CD14-positive monocyte (primary cell): ENCODE measurements around the gene EMD. TPM values are rescaled to one million over a fixed set of nuclear protein-coding genes. Genes with fewer than 3 reads are reported as not detected.

Experiments used
- DNase-seq, 3 donors: peaks; one replicate each; pipeline ENCODE4 v3.0.0-alpha.2; 2011 to 2022
- H2AFZ ChIP-seq: 2 replicates; pipeline ENCODE4 v1.6.0; 2012; ENCODE audit warnings: mild to moderate bottlenecking, low read depth, low read length, inconsistent platforms; ENCODE audit not compliant: insufficient read depth, poor library complexity, severe bottlenecking
- H3K27ac ChIP-seq, 2 donors: 1 replicate in 1 of 2; 2 replicates in 1 of 2; pipeline ENCODE4 v1.5.1; 2012 to 2013; ENCODE audit warnings: low read length in 2 of 2, control low read depth in 1 of 2, inconsistent platforms in 1 of 2, low read depth in 1 of 2, mild to moderate bottlenecking in 1 of 2
- H3K27me3 ChIP-seq, 2 donors: one replicate each; pipeline versions ENCODE4 v1.6.0 to v1.6.1; 2011 to 2013; ENCODE audit warnings: low read length in 2 of 2; ENCODE audit not compliant: control insufficient read depth in 2 of 2, insufficient read depth in 2 of 2
- H3K36me3 ChIP-seq, 2 donors: replicated peaks in 1 of 2; 1 replicate in 1 of 2; 2 replicates in 1 of 2; pipeline versions ENCODE4 v1.5.1 to v1.6.1; 2012 to 2013; ENCODE audit warnings: low read length in 2 of 2, control low read depth in 1 of 2, inconsistent platforms in 1 of 2, mild to moderate bottlenecking in 1 of 2; ENCODE audit not compliant: insufficient read depth in 2 of 2, control insufficient read depth in 1 of 2
- H3K4me1 ChIP-seq, 2 donors: 1 replicate in 1 of 2; 2 replicates in 1 of 2; pipeline versions ENCODE4 v1.5.1 to v1.6.1; 2012 to 2013; ENCODE audit warnings: low read length in 2 of 2, control low read depth in 1 of 2, inconsistent platforms in 1 of 2, mild to moderate bottlenecking in 1 of 2, moderate library complexity in 1 of 2; ENCODE audit not compliant: insufficient read depth in 2 of 2, control insufficient read depth in 1 of 2
- H3K4me2 ChIP-seq: replicated peaks from 2 replicates; pipeline ENCODE3; 2012; ENCODE audit warnings: low read length, moderate library complexity, mild to moderate bottlenecking; ENCODE audit not compliant: poor library complexity, severe bottlenecking; ENCODE audit errors: extremely low read depth
- H3K4me3 ChIP-seq, 3 experiments: fragments of 200-600 bp in 1 of 3; sonication (generic) in 1 of 3; replicated peaks in 1 of 3; 1 replicate in 2 of 3; 2 replicates in 1 of 3; pipeline ENCODE4 v1.5.1; 2011 to 2013; ENCODE audit warnings: low read length in 3 of 3, mild to moderate bottlenecking in 3 of 3, control low read depth in 2 of 3, low read depth in 2 of 3, inconsistent platforms in 1 of 3, moderate library complexity in 1 of 3
- H3K79me2 ChIP-seq: 2 replicates; pipeline ENCODE4 v1.6.0; 2012; ENCODE audit warnings: mild to moderate bottlenecking, control low read depth, inconsistent platforms, low read length, moderate library complexity; ENCODE audit not compliant: insufficient read depth
- H3K9ac ChIP-seq: 2 replicates; pipeline ENCODE4 v1.6.0; 2017; ENCODE audit warnings: low read length, mild to moderate bottlenecking; ENCODE audit not compliant: insufficient read depth, poor library complexity, severe bottlenecking
- H3K9me3 ChIP-seq, 2 donors: replicated peaks in 1 of 2; 1 replicate in 1 of 2; 2 replicates in 1 of 2; pipeline versions ENCODE4 v1.5.1 to v1.6.1; 2012 to 2013; ENCODE audit warnings: low read length in 2 of 2, control low read depth in 1 of 2; ENCODE audit not compliant: control insufficient read depth in 1 of 2, insufficient read depth in 1 of 2
- H4K20me1 ChIP-seq: 2 replicates; pipeline ENCODE4 v1.6.0; 2012; ENCODE audit warnings: mild to moderate bottlenecking, low read length, control low read depth, moderate library complexity; ENCODE audit not compliant: insufficient read depth
- H3K27ac Mint-ChIP-seq, 7 donors: one replicate each; pipeline ENCODE4 v1.8.0; 2020; ENCODE audit warnings: mild to moderate bottlenecking in 7 of 7, mixed read lengths in 7 of 7, moderate library complexity in 6 of 7, inconsistent platforms in 2 of 7
- H3K27me3 Mint-ChIP-seq, 3 donors: one replicate each; pipeline ENCODE4 v1.8.0; 2021 to 2022; ENCODE audit warnings: low read depth in 3 of 3, mild to moderate bottlenecking in 3 of 3, mixed read lengths in 3 of 3, moderate library complexity in 3 of 3, inconsistent platforms in 1 of 3
- H3K36me3 Mint-ChIP-seq, 2 donors: one replicate each; pipeline ENCODE4 v1.8.0; 2020; ENCODE audit warnings: mixed read lengths in 2 of 2, inconsistent platforms in 1 of 2, mild to moderate bottlenecking in 1 of 2
- H3K4me1 Mint-ChIP-seq: one replicate; pipeline ENCODE4 v1.8.0; 2020; ENCODE audit warnings: mild to moderate bottlenecking, mixed read lengths
- H3K4me3 Mint-ChIP-seq, 2 donors: one replicate each; pipeline ENCODE4 v1.8.0; 2020; ENCODE audit warnings: mild to moderate bottlenecking in 2 of 2, mixed read lengths in 2 of 2, moderate library complexity in 1 of 2
- H3K9me3 Mint-ChIP-seq, 7 donors: one replicate each; pipeline ENCODE4 v1.8.0; 2020 to 2022; ENCODE audit warnings: mixed read lengths in 7 of 7, mild to moderate bottlenecking in 6 of 7, moderate library complexity in 6 of 7, inconsistent platforms in 2 of 7
- WGBS: methylation state at CpG from one replicate; pipeline ENCODE4 v1.1.5; 2013; ENCODE audit warnings: missing lambda C conversion rate; ENCODE audit not compliant: insufficient coverage; 5-methylcytosine and 5-hydroxymethylcytosine counted together
- intact Hi-C, 2 donors: fragments of 100-400 bp; cut with micrococcal nuclease; formaldehyde crosslinking; loops; one replicate each; pipeline versions ENCODE4 v1.15.0 to v1.15.1; 2023
- polyA plus RNA-seq, 3 donors: library from polyadenylated mRNA; depleted of rRNA in 1 of 3; unstranded in 2 of 3; stranded (reverse) in 1 of 3; fragments of 300-500 nt in 2 of 3; fragments of >200 nt in 1 of 3; fragmentation: Illumina TruSeq in 2 of 3; gene quantifications; 1 replicate in 2 of 3; 2 replicates in 1 of 3; pipeline ENCODE4 v1.2.3, GENCODE V29; 2012 to 2021
- TF ChIP-seq, protein P1 (sequence below): fragments of 200-600 bp; IDR thresholded peaks from one replicate; pipeline ENCODE4 v1.8.0; 2022; ENCODE audit warnings: antibody characterized with exemption, mild to moderate bottlenecking

Gene EMD
- polyA plus RNA-seq, 3 donors = 14.0 to 126 (median 17.6) TPM

DNA sequence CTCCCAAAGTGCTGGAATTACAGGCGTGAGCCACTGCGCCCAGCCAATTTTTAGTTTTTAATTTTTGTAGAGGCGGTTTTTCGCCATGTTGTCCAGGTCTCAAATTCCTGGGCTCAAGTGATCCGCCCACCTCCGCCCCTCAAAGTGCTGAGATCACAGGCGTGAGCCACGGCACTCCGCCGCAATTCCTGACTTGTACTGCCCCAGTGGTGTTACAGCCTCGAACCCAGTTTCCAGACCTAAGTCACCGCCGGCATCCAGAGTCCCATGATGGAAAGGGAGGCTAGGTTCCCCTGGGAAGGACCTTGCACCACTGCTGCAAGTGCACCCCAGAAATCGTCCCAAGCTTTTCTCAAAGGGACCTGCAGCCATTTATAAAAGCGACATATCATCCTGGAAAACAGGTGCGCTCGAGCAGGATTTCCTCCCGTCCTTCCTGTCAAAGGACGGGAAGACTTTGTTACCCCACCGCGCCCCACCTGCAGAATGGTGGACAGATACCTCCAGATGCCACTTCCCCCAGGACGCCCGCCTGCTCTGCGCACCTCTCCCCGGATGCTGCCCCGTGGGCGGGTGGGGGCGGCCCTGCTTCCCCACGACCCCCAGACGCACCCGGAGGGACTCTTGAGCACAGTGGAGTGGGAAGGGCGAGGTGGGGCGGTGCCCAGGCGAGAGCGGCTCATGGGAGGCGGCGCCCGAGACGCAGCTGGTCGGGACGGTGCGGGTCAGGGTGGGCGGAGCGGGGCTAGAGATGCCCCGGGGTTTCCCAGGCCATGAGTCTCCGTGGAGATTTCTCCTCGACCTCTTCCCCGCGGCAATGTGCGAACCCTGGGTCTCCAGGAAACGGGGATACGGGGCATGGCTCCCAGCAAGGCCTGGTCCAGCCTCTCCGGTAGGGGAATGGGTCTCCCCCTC, 18.1 kb downstream of the EMD start:
- H3K36me3 ChIP-seq = peaks cover 23 to 26% of the 10 kb centered on the region in 2 donors
- peak overlapping the region; percentile 65 for H2AFZ ChIP-seq
- Mint-ChIP-seq H3K4me3 (peak overlapping the region; percentile 97), H3K27me3 (peaks cover 0 to 6% (median 0%) of the 10 kb centered on the region in 3 donors), H3K27ac (peak overlapping the region; percentile 97 to 99 (median 99)), H3K4me1 (peaks cover 15% of the 10 kb centered on the region), H3K9me3 (peaks cover 0 to 22% (median 4%) of the 10 kb centered on the region in 7 donors), H3K36me3 (peaks cover 20 to 29% of the 10 kb centered on the region in 2 donors)
- peak overlapping the region; percentile 90 for H3K9ac ChIP-seq
- TF ChIP-seq, protein P1, sequence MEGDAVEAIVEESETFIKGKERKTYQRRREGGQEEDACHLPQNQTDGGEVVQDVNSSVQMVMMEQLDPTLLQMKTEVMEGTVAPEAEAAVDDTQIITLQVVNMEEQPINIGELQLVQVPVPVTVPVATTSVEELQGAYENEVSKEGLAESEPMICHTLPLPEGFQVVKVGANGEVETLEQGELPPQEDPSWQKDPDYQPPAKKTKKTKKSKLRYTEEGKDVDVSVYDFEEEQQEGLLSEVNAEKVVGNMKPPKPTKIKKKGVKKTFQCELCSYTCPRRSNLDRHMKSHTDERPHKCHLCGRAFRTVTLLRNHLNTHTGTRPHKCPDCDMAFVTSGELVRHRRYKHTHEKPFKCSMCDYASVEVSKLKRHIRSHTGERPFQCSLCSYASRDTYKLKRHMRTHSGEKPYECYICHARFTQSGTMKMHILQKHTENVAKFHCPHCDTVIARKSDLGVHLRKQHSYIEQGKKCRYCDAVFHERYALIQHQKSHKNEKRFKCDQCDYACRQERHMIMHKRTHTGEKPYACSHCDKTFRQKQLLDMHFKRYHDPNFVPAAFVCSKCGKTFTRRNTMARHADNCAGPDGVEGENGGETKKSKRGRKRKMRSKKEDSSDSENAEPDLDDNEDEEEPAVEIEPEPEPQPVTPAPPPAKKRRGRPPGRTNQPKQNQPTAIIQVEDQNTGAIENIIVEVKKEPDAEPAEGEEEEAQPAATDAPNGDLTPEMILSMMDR = no peak
- H3K9me3 ChIP-seq = no peaks in the 10 kb centered on the region
- H3K4me3 ChIP-seq = peak overlapping the region; percentile 40 to 92 (median 66)
- WGBS = 14% methylated on average over 37 of the region's 53 CpGs
- peaks cover 18% of the 10 kb centered on the region for H3K79me2 ChIP-seq
- no peaks in the 10 kb centered on the region for H3K27me3 ChIP-seq
- peak overlapping the region; percentile 65 for H3K4me2 ChIP-seq
- peaks cover 20 to 28% of the 10 kb centered on the region in 2 donors for H3K4me1 ChIP-seq
- intact Hi-C loops = loop anchor here in 1 of 2 donors (5.0 kb wide), 1 partner anchor 135 kb away; no protein-coding TSS in a partner anchor
- DNase-seq = peak; percentile 48 to 75 (median 72)
- peak overlapping the region; percentile 97 to 100 for H3K27ac ChIP-seq
- peaks cover 40% of the 10 kb centered on the region for H4K20me1 ChIP-seq

DNA sequence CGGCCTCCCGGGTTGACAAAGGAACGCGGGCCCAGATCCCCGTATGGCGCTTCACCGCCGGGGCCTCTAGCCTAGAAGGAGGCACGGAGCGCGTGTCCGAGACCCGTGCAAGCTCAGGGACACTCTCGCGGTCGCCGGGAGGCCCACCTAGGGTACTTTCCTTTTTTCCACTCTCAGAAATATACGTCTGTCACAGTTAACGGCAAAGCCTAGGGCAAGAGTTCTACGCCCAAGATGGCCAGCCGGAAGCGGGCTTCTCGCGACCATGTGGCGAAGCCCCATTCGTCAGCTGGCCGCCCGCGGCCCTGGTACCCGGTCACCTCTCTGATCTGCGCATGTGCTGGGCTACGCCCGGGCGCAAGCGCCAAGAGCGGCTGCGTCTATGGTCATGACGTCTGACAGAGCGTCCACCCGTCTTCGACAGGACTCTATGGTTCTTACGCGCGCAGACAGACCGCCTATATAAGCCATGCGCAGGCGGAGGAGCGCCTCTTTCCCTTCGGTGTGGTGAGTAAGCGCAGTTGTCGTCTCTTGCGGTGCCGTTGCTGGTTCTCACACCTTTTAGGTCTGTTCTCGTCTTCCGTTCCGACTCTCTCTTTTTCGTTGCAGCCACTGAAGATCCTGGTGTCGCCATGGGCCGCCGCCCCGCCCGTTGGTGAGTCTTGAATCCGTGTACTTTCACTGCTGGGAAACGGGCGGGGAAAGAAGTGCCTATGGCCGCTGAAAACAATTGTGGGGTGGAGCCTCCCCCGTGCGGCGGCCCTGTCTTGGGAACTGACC, 19.0 kb downstream of the EMD start, which contains the start of gene RPL10:
Gene RPL10 (plus strand): TSS at position 490 of the 780 bp plus-strand sequence. CDS start 143 bp downstream, at position 633.
- Histone ChIP-seq H3K9me3 (no peaks in the 10 kb centered on the region), H3K36me3 (peaks cover 23 to 28% of the 10 kb centered on the region in 2 donors), H3K27ac (peak within 1 kb of the TSS; percentile 97 to 100), H3K79me2 (peaks cover 18% of the 10 kb centered on the region), H3K4me2 (peak within 1 kb of the TSS; percentile 87), H2AFZ (peak within 1 kb of the TSS; percentile 65), H4K20me1 (peaks cover 45% of the 10 kb centered on the region), H3K4me3 (peak within 1 kb of the TSS; percentile 79 to 92 (median 81)), H3K27me3 (no peaks in the 10 kb centered on the region), H3K4me1 (peaks cover 20 to 28% of the 10 kb centered on the region in 2 donors), H3K9ac (peak within 1 kb of the TSS; percentile 90)
- intact Hi-C loops = loop anchor here in 1 of 2 donors (5.0 kb wide), 1 partner anchor 134 kb away; no protein-coding TSS in a partner anchor
- peak within 1 kb of the TSS; percentile 97 to 99 (median 99) for H3K27ac Mint-ChIP-seq
- under 1% methylated on average over 57 of the region's 69 CpGs for WGBS
- H3K4me1 Mint-ChIP-seq = peaks cover 15% of the 10 kb centered on the region
- H3K36me3 Mint-ChIP-seq = peaks cover 25 to 36% of the 10 kb centered on the region in 2 donors
- DNase-seq = peak; percentile 94 to 97 (median 96)
- H3K9me3 Mint-ChIP-seq = peaks cover 0 to 22% (median 4%) of the 10 kb centered on the region in 7 donors
- H3K4me3 Mint-ChIP-seq = peak within 1 kb of the TSS; percentile 97
- H3K27me3 Mint-ChIP-seq = peaks cover 0 to 9% (median 0%) of the 10 kb centered on the region in 3 donors
- TF ChIP-seq, protein P1 = no peak
